Stimulated activated CD4-positive, alpha-beta T cell treated with anti-CD3 and anti-CD28 coated beads, TNF-alpha, amount 100 ng/mL, for 48 hours (primary cell): ENCODE data around the gene EGFR.

Experiments used
- DNase-seq, 3 donors: peaks; one replicate each; pipeline ENCODE4 v3.0.0-alpha.2; 2020; ENCODE audit warnings: low read depth in 3 of 3

The EGFR gene

GRCh38 chr7:55013851-55014250, 5.0 kb upstream of the EGFR start:
- DNase-seq = no peak

GRCh38 chr7:55016061-55016745, 2.6 kb upstream of the EGFR start:
- DNase-seq = no peak

GRCh38 chr7:55016746-55017090, 2.1 kb upstream of the EGFR start:
- no peak for DNase-seq

GRCh38 chr7:55017841-55018240, 976 bp upstream of the EGFR start:
- no peak for DNase-seq

- no peak for DNase-seq
Measured at GRCh38 chr7:55019191-55019690, 424 bp downstream of the EGFR start.

- DNase-seq = no peak
Measured at GRCh38 chr7:55019691-55020465, 1.1 kb downstream of the EGFR start.

GRCh38 chr7:55020466-55020871, 1.7 kb downstream of the EGFR start:
- no peak for DNase-seq

GRCh38 chr7:55021053-55021452, 2.2 kb downstream of the EGFR start:
- no peak for DNase-seq

- no peak for DNase-seq
Measured at GRCh38 chr7:55022002-55022985, 3.5 kb downstream of the EGFR start.

GRCh38 chr7:55023841-55024505, 5.2 kb downstream of the EGFR start:
- DNase-seq = no peak

- DNase-seq = no peak
Measured at GRCh38 chr7:55024776-55025175, 6.0 kb downstream of the EGFR start.

- DNase-seq = no peak
Measured at GRCh38 chr7:55026086-55026790, 7.4 kb downstream of the EGFR start.

- DNase-seq = no peak
Measured at GRCh38 chr7:55026867-55027490, 8.2 kb downstream of the EGFR start.

- DNase-seq = no peak
Measured at GRCh38 chr7:55028011-55028410, 9.2 kb downstream of the EGFR start.

GRCh38 chr7:55030314-55030713, 11.5 kb downstream of the EGFR start:
- no peak for DNase-seq

- no peak for DNase-seq
Measured at GRCh38 chr7:55031075-55031474, 12.3 kb downstream of the EGFR start.

GRCh38 chr7:55032069-55032699, 13.4 kb downstream of the EGFR start:
- DNase-seq = no peak

- DNase-seq = no peak
Measured at GRCh38 chr7:55033236-55033846, 14.5 kb downstream of the EGFR start.

- DNase-seq = no peak
Measured at GRCh38 chr7:55034776-55035175, 16.0 kb downstream of the EGFR start.
